GM12892 (cell line): ENCODE data around the gene ZNF436.

Experiments used
- POLR2A ChIP-seq: IDR thresholded peaks from 2 replicates; pipeline ENCODE4 v1.6.1; 2011; ENCODE audit warnings: low read depth, low read length, control low read depth
- POLR2AphosphoS5 ChIP-seq: IDR thresholded peaks from 2 replicates; pipeline ENCODE4 v1.6.1; 2011; ENCODE audit warnings: low read depth, low read length, control low read depth
- TAF1 ChIP-seq: IDR thresholded peaks from 2 replicates; pipeline ENCODE4 v1.6.1; 2011; ENCODE audit warnings: low read depth, mild to moderate bottlenecking, control low read depth, low read length, borderline replicate concordance

DNA sequence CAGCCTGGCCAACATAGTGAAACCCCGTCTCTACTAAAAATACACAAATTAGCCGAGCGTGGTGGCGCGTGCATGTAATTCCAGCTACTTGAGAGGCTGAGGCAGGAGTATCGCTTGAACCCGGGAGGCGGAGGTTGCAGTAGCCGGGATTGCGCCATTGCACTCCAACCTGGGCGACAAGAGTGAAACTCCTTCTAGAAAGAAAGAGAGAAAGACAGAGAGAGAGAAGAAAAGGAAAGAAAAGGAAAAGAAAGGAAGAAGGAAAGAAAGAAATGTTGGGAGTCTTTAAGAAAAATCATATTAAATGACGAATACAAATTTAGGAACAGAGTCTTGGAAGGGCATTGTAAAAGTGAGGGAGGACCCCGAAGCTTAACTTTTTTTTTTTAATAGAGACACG is 23.7 kb downstream of the ZNF436 start:
- no peak for TF ChIP-seq POLR2A
- TF ChIP-seq TAF1, result no peak
- no peak for TF ChIP-seq POLR2AphosphoS5
